Mammary epithelial cell (primary cell): ENCODE results near the gene MT1G.

Source experiments
- EZH2 ChIP-seq: IDR thresholded peaks from 2 replicates; pipeline ENCODE4 v1.6.1; 2012; ENCODE audit warnings: low read length, inconsistent platforms, borderline replicate concordance
- TF ChIP-seq, protein P1 (sequence below), 2 donors: IDR thresholded peaks in 1 of 2; conservative IDR thresholded peaks in 1 of 2; 2 replicates each; pipeline ENCODE4 v1.5.1; 2011 to 2012; ENCODE audit warnings: inconsistent platforms in 2 of 2, low read length in 2 of 2, mild to moderate bottlenecking in 2 of 2, control low read depth in 1 of 2, low read depth in 1 of 2; ENCODE audit not compliant: insufficient read depth in 1 of 2; ENCODE audit errors: extremely low read depth in 1 of 2

DNA sequence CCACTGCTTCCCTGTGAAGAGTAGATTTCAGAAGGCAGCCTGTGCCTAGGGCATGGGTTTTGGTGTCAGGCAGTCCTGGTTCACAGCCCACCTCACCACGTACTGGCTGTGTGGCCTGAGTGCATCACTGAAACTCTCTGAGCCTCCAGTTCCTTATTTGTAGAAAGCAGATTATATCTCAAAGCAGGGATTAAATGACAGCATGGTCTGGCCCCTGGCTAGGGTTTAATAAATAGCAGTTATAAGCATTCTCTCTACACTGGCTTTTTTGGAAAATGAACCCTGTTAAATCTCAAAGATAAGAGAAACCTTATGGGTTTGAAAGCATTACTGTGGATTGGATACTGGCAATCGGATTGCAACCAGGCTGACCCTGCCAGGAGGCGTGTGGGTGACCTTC is 38.3 kb downstream of the MT1G start:
- TF ChIP-seq, protein P1, sequence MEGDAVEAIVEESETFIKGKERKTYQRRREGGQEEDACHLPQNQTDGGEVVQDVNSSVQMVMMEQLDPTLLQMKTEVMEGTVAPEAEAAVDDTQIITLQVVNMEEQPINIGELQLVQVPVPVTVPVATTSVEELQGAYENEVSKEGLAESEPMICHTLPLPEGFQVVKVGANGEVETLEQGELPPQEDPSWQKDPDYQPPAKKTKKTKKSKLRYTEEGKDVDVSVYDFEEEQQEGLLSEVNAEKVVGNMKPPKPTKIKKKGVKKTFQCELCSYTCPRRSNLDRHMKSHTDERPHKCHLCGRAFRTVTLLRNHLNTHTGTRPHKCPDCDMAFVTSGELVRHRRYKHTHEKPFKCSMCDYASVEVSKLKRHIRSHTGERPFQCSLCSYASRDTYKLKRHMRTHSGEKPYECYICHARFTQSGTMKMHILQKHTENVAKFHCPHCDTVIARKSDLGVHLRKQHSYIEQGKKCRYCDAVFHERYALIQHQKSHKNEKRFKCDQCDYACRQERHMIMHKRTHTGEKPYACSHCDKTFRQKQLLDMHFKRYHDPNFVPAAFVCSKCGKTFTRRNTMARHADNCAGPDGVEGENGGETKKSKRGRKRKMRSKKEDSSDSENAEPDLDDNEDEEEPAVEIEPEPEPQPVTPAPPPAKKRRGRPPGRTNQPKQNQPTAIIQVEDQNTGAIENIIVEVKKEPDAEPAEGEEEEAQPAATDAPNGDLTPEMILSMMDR (conservative IDR thresholded peaks at IDR 0.05 in 1 of 2, IDR thresholded peaks at IDR 0.05 in 1 of 2; ENCODE audit: extremely low read depth in 1 of 2, insufficient read depth in 1 of 2, low read depth in 1 of 2, low read length in 2 of 2) = no peak
- TF ChIP-seq EZH2 = no peak
